Natural killer cell (primary cell): Measurements from ENCODE around the gene SLC16A9. TPM values are rescaled to one million over a fixed set of nuclear protein-coding genes. Genes with fewer than 3 reads are reported as not detected.

Source experiments
- ATAC-seq, 3 donors: fragments of 150-1000 bp in 2 of 3; fragments of 200-7000 bp in 1 of 3; cut with Tn5 transposase; 1 replicate in 1 of 3; 2 replicates in 2 of 3; pipeline ENCODE4 v1.10.0; 2021; ENCODE audit warnings: mild to moderate bottlenecking in 2 of 3, moderate library complexity in 2 of 3
- DNase-seq, 2 donors: peaks; one replicate each; pipeline versions ENCODE4 v3.0.0 to v3.0.0-alpha.2; 2013 to 2021; ENCODE audit warnings: mixed read lengths in 1 of 2
- H3K27ac ChIP-seq: one replicate; pipeline ENCODE4 v1.5.1; 2013; ENCODE audit warnings: mild to moderate bottlenecking, low read length
- H3K27me3 ChIP-seq: one replicate; pipeline ENCODE4 v1.6.1; 2013; ENCODE audit warnings: low read length; ENCODE audit not compliant: control insufficient read depth, insufficient read depth
- H3K36me3 ChIP-seq: one replicate; pipeline ENCODE4 v1.6.1; 2013; ENCODE audit warnings: low read length; ENCODE audit not compliant: control insufficient read depth, insufficient read depth
- H3K4me1 ChIP-seq: one replicate; pipeline ENCODE4 v1.6.1; 2013; ENCODE audit warnings: low read length; ENCODE audit not compliant: control insufficient read depth, insufficient read depth
- H3K4me3 ChIP-seq: one replicate; pipeline ENCODE4 v1.5.1; 2013; ENCODE audit warnings: low read length
- H3K9me3 ChIP-seq: one replicate; pipeline ENCODE4 v1.6.1; 2013; ENCODE audit warnings: low read length; ENCODE audit not compliant: control insufficient read depth, insufficient read depth
- H3K27ac Mint-ChIP-seq, 2 donors: one replicate each; pipeline ENCODE4 v1.8.0; 2022; ENCODE audit warnings: mild to moderate bottlenecking in 2 of 2, mixed read lengths in 2 of 2, moderate library complexity in 1 of 2
- H3K27me3 Mint-ChIP-seq, 2 donors: one replicate each; pipeline ENCODE4 v1.8.0; 2022; ENCODE audit warnings: low read depth in 2 of 2, mixed read lengths in 2 of 2
- H3K36me3 Mint-ChIP-seq: one replicate; pipeline ENCODE4 v1.8.0; 2022; ENCODE audit warnings: mixed read lengths
- H3K4me1 Mint-ChIP-seq, 2 donors: one replicate each; pipeline ENCODE4 v1.8.0; 2022; ENCODE audit warnings: mixed read lengths in 2 of 2
- H3K4me3 Mint-ChIP-seq: one replicate; pipeline ENCODE4 v1.8.0; 2022; ENCODE audit warnings: mild to moderate bottlenecking, moderate library complexity, mixed read lengths
- H3K9me3 Mint-ChIP-seq, 2 donors: one replicate each; pipeline ENCODE4 v1.8.0; 2022; ENCODE audit warnings: mixed read lengths in 2 of 2
- WGBS: methylation state at CpG from one replicate; pipeline ENCODE4 v1.1.7; 2013; ENCODE audit warnings: missing lambda C conversion rate; ENCODE audit not compliant: insufficient coverage; 5-methylcytosine and 5-hydroxymethylcytosine counted together
- intact Hi-C: fragments of 100-400 bp; cut with micrococcal nuclease; formaldehyde crosslinking; loops from one replicate; pipeline ENCODE4 v1.14.2; 2022
- total RNA-seq, 4 donors: library from RNA; stranded (reverse); fragments of 120-200 nt in 1 of 4; gene quantifications; one replicate each; pipeline versions ENCODE4 v1.2.3 to v1.2.4, GENCODE V29; 2013 to 2022
- TF ChIP-seq, protein P1 (sequence below): fragments of 200-600 bp; IDR thresholded peaks from one replicate; pipeline ENCODE4 v1.8.0; 2022; ENCODE audit warnings: antibody characterized with exemption

The SLC16A9 gene
- total RNA-seq, 3 donors from 2014 or later (not counting 1 experiment from before 2014, with no cell fraction given) = not detected

DNA sequence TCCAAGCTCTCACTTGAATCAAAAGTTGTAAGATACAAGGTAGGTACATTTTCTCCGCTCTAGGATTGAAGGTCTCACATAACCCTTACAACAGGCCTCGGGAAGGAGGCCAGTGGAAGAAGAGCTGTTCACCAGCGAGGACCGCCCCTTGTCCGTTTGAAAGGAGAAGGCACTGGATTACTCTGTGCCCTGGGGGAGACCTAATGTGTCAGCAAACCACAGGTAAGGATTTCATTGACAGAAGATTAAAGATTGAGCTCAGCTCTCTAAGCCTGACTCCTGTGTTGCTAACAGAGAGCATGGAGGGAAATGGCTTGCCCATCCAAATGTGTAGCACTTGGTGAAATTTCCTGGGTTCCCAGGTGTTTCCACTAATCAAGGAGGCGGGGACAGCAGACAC, 81.2 kb downstream of the SLC16A9 start:
- H3K36me3 Mint-ChIP-seq = no peaks in the 10 kb centered on the region
- no peaks in the 10 kb centered on the region for H3K9me3 ChIP-seq
- H3K27ac Mint-ChIP-seq = no peak overlapping the region
- TF ChIP-seq, protein P1, sequence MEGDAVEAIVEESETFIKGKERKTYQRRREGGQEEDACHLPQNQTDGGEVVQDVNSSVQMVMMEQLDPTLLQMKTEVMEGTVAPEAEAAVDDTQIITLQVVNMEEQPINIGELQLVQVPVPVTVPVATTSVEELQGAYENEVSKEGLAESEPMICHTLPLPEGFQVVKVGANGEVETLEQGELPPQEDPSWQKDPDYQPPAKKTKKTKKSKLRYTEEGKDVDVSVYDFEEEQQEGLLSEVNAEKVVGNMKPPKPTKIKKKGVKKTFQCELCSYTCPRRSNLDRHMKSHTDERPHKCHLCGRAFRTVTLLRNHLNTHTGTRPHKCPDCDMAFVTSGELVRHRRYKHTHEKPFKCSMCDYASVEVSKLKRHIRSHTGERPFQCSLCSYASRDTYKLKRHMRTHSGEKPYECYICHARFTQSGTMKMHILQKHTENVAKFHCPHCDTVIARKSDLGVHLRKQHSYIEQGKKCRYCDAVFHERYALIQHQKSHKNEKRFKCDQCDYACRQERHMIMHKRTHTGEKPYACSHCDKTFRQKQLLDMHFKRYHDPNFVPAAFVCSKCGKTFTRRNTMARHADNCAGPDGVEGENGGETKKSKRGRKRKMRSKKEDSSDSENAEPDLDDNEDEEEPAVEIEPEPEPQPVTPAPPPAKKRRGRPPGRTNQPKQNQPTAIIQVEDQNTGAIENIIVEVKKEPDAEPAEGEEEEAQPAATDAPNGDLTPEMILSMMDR = no peak
- no peaks in the 10 kb centered on the region for H3K27me3 ChIP-seq
- H3K27ac ChIP-seq = no peak overlapping the region
- no peaks in the 10 kb centered on the region for H3K9me3 Mint-ChIP-seq
- intact Hi-C loops = loop anchor here (5.0 to 10.0 kb wide), 2 partner anchors 579 to 1146 kb away; partner anchors contain the start of gene CDK1
- DNase-seq = no peak
- H3K4me3 Mint-ChIP-seq = no peak overlapping the region
- 76% methylated on average over 6 of the region's 6 CpGs for WGBS
- H3K27me3 Mint-ChIP-seq = peaks cover 0 to 3% of the 10 kb centered on the region in 2 donors
- H3K4me1 ChIP-seq = no peaks in the 10 kb centered on the region
- H3K4me1 Mint-ChIP-seq = peaks cover 0 to 5% of the 10 kb centered on the region in 2 donors
- ATAC-seq = no peak
- H3K36me3 ChIP-seq = no peaks in the 10 kb centered on the region
- H3K4me3 ChIP-seq = no peak overlapping the region

- no peak overlapping the region for H3K4me3 Mint-ChIP-seq
- H3K36me3 ChIP-seq = no peaks in the 10 kb centered on the region
- no peaks in the 10 kb centered on the region for H3K27me3 ChIP-seq
- H3K36me3 Mint-ChIP-seq = no peaks in the 10 kb centered on the region
- peaks cover 0 to 3% of the 10 kb centered on the region in 2 donors for H3K27me3 Mint-ChIP-seq
- no peak overlapping the region for H3K27ac Mint-ChIP-seq
- no peak overlapping the region for H3K27ac ChIP-seq
- intact Hi-C loops = loop anchor here (5.0 to 10.0 kb wide), 2 partner anchors 580 to 1147 kb away; partner anchors contain the start of gene CDK1
- ATAC-seq (no peak), DNase-seq (no peak)
- H3K4me3 ChIP-seq = no peak overlapping the region
- no peaks in the 10 kb centered on the region for H3K9me3 Mint-ChIP-seq
- H3K4me1 ChIP-seq = no peaks in the 10 kb centered on the region
- TF ChIP-seq, protein P1 = no peak
- peaks cover 0 to 5% of the 10 kb centered on the region in 2 donors for H3K4me1 Mint-ChIP-seq
- H3K9me3 ChIP-seq = no peaks in the 10 kb centered on the region
- 89% methylated on average over 4 of the region's 4 CpGs for WGBS
These were observed 82.2 kb downstream of the SLC16A9 start for GRCh38 chr10:59627366-59628018.

DNA sequence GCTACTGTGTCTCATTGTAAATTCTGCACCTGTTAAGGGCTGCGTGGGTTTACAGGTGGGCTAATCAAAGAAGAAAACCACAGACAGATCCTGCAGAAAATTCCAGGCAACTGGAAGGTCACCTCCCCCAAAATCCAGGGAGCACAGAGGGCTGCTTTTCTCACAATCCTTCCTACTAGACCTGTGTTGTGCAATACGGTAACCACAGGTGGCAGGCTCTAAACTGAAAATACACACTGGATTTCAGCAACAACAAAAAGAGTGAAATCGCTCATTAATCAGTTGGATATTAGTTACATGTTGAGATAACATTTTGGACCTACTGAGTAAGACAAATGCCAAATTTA, 83.2 kb downstream of the SLC16A9 start:
- Mint-ChIP-seq H3K4me3 (no peak overlapping the region), H3K36me3 (no peaks in the 10 kb centered on the region), H3K9me3 (no peaks in the 10 kb centered on the region), H3K4me1 (peaks cover 0 to 5% of the 10 kb centered on the region in 2 donors), H3K27me3 (no peaks in the 10 kb centered on the region), H3K27ac (no peak overlapping the region)
- H3K27ac ChIP-seq = no peak overlapping the region
- H3K36me3 ChIP-seq = no peaks in the 10 kb centered on the region
- no peak overlapping the region for H3K4me3 ChIP-seq
- intact Hi-C loops = loop anchor here (1.0 to 10.0 kb wide), 4 partner anchors 183 to 1148 kb away; partner anchors contain the start of gene CDK1
- H3K27me3 ChIP-seq = no peaks in the 10 kb centered on the region
- 45% methylated on average over 2 of the region's 3 CpGs for WGBS
- H3K9me3 ChIP-seq = no peaks in the 10 kb centered on the region
- no peaks in the 10 kb centered on the region for H3K4me1 ChIP-seq
- ATAC-seq = no peak
- no peak for DNase-seq
- TF ChIP-seq, protein P1 = no peak
